ENCODE measurements around the gene IL9. TPM values are rescaled to one million over a fixed set of nuclear protein-coding genes. Genes with fewer than 3 reads are reported as not detected.
A peak's percentile ranks its signal among the peaks of the same experiment; 100 is the strongest.

Gene IL9
- total RNA-seq, 1 donor from 2014 or later, result not detected

- no peaks in the 10 kb centered on the region for H3K36me3 Mint-ChIP-seq (ENCODE audit: unreplicated experiment)
- no peaks in the 10 kb centered on the region for H3K4me1 Mint-ChIP-seq (ENCODE audit: unreplicated experiment)
- DNase-seq (ENCODE audit: extremely low spot score, unreplicated experiment), result no peak
- no peak for TF ChIP-seq CTCF (IDR thresholded peaks at IDR 0.05)
- peaks cover 77% of the 10 kb centered on the region for H3K27me3 Mint-ChIP-seq (ENCODE audit: unreplicated experiment)
- no peak overlapping the region for H3K4me3 Mint-ChIP-seq (ENCODE audit: unreplicated experiment)
- no peaks in the 10 kb centered on the region for H3K9me3 Mint-ChIP-seq (ENCODE audit: unreplicated experiment)
- H3K27ac Mint-ChIP-seq (ENCODE audit: unreplicated experiment), result no peak overlapping the region
These were observed 6.0 kb upstream of the IL9 start for GRCh38 chr5:135901633-135902032.

GRCh38 chr5:135900276-135900675, 4.6 kb upstream of the IL9 start:
- H3K27me3 Mint-ChIP-seq (ENCODE audit: unreplicated experiment), result peaks cover 76% of the 10 kb centered on the region

GRCh38 chr5:135898651-135899050, 3.0 kb upstream of the IL9 start:
- Mint-ChIP-seq H3K36me3 (ENCODE audit: unreplicated experiment) (no peaks in the 10 kb centered on the region), H3K4me3 (ENCODE audit: unreplicated experiment) (no peak overlapping the region), H3K27me3 (ENCODE audit: unreplicated experiment) (peaks cover 71% of the 10 kb centered on the region), H3K9me3 (ENCODE audit: unreplicated experiment) (no peaks in the 10 kb centered on the region), H3K4me1 (ENCODE audit: unreplicated experiment) (no peaks in the 10 kb centered on the region), H3K27ac (ENCODE audit: unreplicated experiment) (no peak overlapping the region)
- no peak for TF ChIP-seq CTCF (IDR thresholded peaks at IDR 0.05)
- DNase-seq (ENCODE audit: extremely low spot score, unreplicated experiment), result no peak

More at GRCh38 chr5:135900276-135900675, 4.6 kb upstream of the IL9 start:
- Mint-ChIP-seq H3K27ac (ENCODE audit: unreplicated experiment) (no peak overlapping the region), H3K4me1 (ENCODE audit: unreplicated experiment) (no peaks in the 10 kb centered on the region), H3K9me3 (ENCODE audit: unreplicated experiment) (no peaks in the 10 kb centered on the region), H3K4me3 (ENCODE audit: unreplicated experiment) (no peak overlapping the region), H3K36me3 (ENCODE audit: unreplicated experiment) (no peaks in the 10 kb centered on the region)
- no peak for DNase-seq (ENCODE audit: extremely low spot score, unreplicated experiment)
- TF ChIP-seq CTCF (IDR thresholded peaks at IDR 0.05), result no peak

GRCh38 chr5:135894789-135895188, 852 bp downstream of the IL9 start:
- Mint-ChIP-seq H3K4me1 (ENCODE audit: unreplicated experiment) (peaks cover 8% of the 10 kb centered on the region), H3K9me3 (ENCODE audit: unreplicated experiment) (no peaks in the 10 kb centered on the region), H3K27ac (ENCODE audit: unreplicated experiment) (no peak overlapping the region), H3K36me3 (ENCODE audit: unreplicated experiment) (no peaks in the 10 kb centered on the region), H3K4me3 (ENCODE audit: unreplicated experiment) (no peak overlapping the region), H3K27me3 (ENCODE audit: unreplicated experiment) (peaks cover 46% of the 10 kb centered on the region)
- TF ChIP-seq CTCF (IDR thresholded peaks at IDR 0.05), result no peak
- DNase-seq (ENCODE audit: extremely low spot score, unreplicated experiment), result no peak

GRCh38 chr5:135894276-135894675, 1.4 kb downstream of the IL9 start:
- DNase-seq (ENCODE audit: extremely low spot score, unreplicated experiment), result peak; percentile 30
- TF ChIP-seq CTCF (IDR thresholded peaks at IDR 0.05), result no peak
- peaks cover 8% of the 10 kb centered on the region for H3K4me1 Mint-ChIP-seq (ENCODE audit: unreplicated experiment)
- H3K36me3 Mint-ChIP-seq (ENCODE audit: unreplicated experiment), result no peaks in the 10 kb centered on the region
- no peaks in the 10 kb centered on the region for H3K9me3 Mint-ChIP-seq (ENCODE audit: unreplicated experiment)
- no peak overlapping the region for H3K4me3 Mint-ChIP-seq (ENCODE audit: unreplicated experiment)
- no peak overlapping the region for H3K27ac Mint-ChIP-seq (ENCODE audit: unreplicated experiment)
- peaks cover 43% of the 10 kb centered on the region for H3K27me3 Mint-ChIP-seq (ENCODE audit: unreplicated experiment)
